PFSK-1 (cell line): ENCODE data around the gene FYN.

Experiments
- FOXP2 ChIP-seq: optimal IDR thresholded peaks from 2 replicates; pipeline ENCODE3; 2011; ENCODE audit warnings: borderline replicate concordance, control low read depth, inconsistent platforms; ENCODE audit not compliant: insufficient read depth; ENCODE audit errors: extremely low read length, extremely low read depth
- POLR2AphosphoS5 ChIP-seq: IDR thresholded peaks from 2 replicates; pipeline ENCODE4 v1.6.1; 2012; ENCODE audit warnings: low read depth, mild to moderate bottlenecking, control low read depth, low read length, moderate library complexity
- REST ChIP-seq, 2 experiments: IDR thresholded peaks; 2 replicates each; pipeline versions ENCODE4 v1.6.1 to v1.8.0; 2011 to 2012; ENCODE audit warnings: low read depth in 2 of 2, low read length in 2 of 2, control low read depth in 1 of 2, inconsistent platforms in 1 of 2, mild to moderate bottlenecking in 1 of 2, moderate library complexity in 1 of 2; ENCODE audit not compliant: insufficient read depth in 1 of 2
- SIN3A ChIP-seq: IDR thresholded peaks from 2 replicates; pipeline ENCODE4 v1.6.1; 2012; ENCODE audit warnings: mild to moderate bottlenecking, low read length, moderate library complexity, borderline replicate concordance; ENCODE audit not compliant: insufficient read depth
- TAF1 ChIP-seq: IDR thresholded peaks from 2 replicates; pipeline ENCODE4 v1.6.1; 2012; ENCODE audit warnings: low read length, control low read depth, borderline replicate concordance; ENCODE audit not compliant: insufficient read depth

Gene FYN

GRCh38 chr6:111711984-111712752, 161.1 kb downstream of the FYN start:
- no peak for TF ChIP-seq REST (IDR thresholded peaks at IDR 0.05; ENCODE audit: insufficient read depth in 1 of 2, low read depth in 2 of 2, low read length in 2 of 2)
- no peak for TF ChIP-seq TAF1
- TF ChIP-seq FOXP2, result no peak
- no peak for TF ChIP-seq SIN3A
- no peak for TF ChIP-seq POLR2AphosphoS5

- TF ChIP-seq POLR2AphosphoS5 (no peak), REST (IDR thresholded peaks at IDR 0.05; ENCODE audit: insufficient read depth in 1 of 2, low read depth in 2 of 2, low read length in 2 of 2) (no peak), SIN3A (no peak), FOXP2 (no peak), TAF1 (no peak)
These were observed 161.8 kb downstream of the FYN start for GRCh38 chr6:111711476-111711875.

GRCh38 chr6:111710911-111711310, 162.3 kb downstream of the FYN start:
- TF ChIP-seq REST (IDR thresholded peaks at IDR 0.05; ENCODE audit: insufficient read depth in 1 of 2, low read depth in 2 of 2, low read length in 2 of 2), result no peak
- no peak for TF ChIP-seq FOXP2
- TF ChIP-seq POLR2AphosphoS5, result no peak
- TF ChIP-seq TAF1, result no peak
- TF ChIP-seq SIN3A, result no peak

- TF ChIP-seq SIN3A (no peak), REST (IDR thresholded peaks at IDR 0.05; ENCODE audit: insufficient read depth in 1 of 2, low read depth in 2 of 2, low read length in 2 of 2) (no peak), POLR2AphosphoS5 (no peak), TAF1 (no peak), FOXP2 (no peak)
These were observed 162.8 kb downstream of the FYN start for GRCh38 chr6:111710439-111710838.
